Adrenal gland (tissue), 5 donors: Measurements from ENCODE around the gene ARF6.

Experiments used
- POLR2A ChIP-seq, 2 donors: fragments of 450-650 bp; IDR thresholded peaks; one replicate each; pipeline ENCODE4 v1.6.1; 2017; ENCODE audit warnings: antibody characterized with exemption in 2 of 2, mild to moderate bottlenecking in 2 of 2, moderate library complexity in 1 of 2
- TF ChIP-seq, protein P1 (sequence below), 6 experiments: fragments of 450-650 bp in 4 of 6; fragments of 200-600 bp in 2 of 6; sonication (generic) in 1 of 6; IDR thresholded peaks; 1 replicate in 5 of 6; 2 replicates in 1 of 6; pipeline versions ENCODE4 v1.5.1 to v1.8.0; 2016 to 2021; ENCODE audit warnings: antibody characterized with exemption in 6 of 6, mild to moderate bottlenecking in 2 of 6, moderate library complexity in 1 of 6
- donor health status: DM: no; HTN: no; CAD: no.

DNA sequence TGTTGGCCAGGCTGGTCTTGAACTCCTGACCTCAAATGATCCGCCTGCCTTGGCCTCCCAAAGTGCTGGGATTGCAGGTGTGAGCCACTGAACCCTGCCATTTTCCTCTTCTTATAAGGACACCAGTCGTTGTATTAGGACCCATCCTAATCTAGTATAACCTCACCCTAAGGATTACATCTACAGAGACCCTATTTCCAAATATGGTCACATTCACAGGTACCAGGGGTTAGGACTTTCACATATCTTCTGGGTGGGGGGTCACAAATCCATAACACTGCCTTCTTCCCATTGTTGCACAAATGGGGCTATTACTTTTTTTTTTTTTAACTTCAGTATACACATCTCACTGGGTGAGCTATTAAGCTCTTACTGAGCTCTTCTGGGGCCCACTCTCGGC, 38.6 kb downstream of the ARF6 start:
- TF ChIP-seq, protein P1, sequence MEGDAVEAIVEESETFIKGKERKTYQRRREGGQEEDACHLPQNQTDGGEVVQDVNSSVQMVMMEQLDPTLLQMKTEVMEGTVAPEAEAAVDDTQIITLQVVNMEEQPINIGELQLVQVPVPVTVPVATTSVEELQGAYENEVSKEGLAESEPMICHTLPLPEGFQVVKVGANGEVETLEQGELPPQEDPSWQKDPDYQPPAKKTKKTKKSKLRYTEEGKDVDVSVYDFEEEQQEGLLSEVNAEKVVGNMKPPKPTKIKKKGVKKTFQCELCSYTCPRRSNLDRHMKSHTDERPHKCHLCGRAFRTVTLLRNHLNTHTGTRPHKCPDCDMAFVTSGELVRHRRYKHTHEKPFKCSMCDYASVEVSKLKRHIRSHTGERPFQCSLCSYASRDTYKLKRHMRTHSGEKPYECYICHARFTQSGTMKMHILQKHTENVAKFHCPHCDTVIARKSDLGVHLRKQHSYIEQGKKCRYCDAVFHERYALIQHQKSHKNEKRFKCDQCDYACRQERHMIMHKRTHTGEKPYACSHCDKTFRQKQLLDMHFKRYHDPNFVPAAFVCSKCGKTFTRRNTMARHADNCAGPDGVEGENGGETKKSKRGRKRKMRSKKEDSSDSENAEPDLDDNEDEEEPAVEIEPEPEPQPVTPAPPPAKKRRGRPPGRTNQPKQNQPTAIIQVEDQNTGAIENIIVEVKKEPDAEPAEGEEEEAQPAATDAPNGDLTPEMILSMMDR (IDR thresholded peaks at IDR 0.05): no peak
- TF ChIP-seq POLR2A (IDR thresholded peaks at IDR 0.05): no peak
